Activated CD4-positive, alpha-beta T cell treated with anti-CD3 and anti-CD28 coated beads, Interleukin-10, Interleukin-2, amounts not matched to agents 100 ng/mL and 50 ng/mL, durations not matched to agents 16 hours and 8 hours (primary cell): ENCODE data around the gene SNAPC4.
"Not testable (repeated sequence)": the region's sequence is repeated elsewhere in the genome, so short reads cannot be mapped to it uniquely, and the experiment has no call there.

Experiments used
- DNase-seq: peaks from one replicate; pipeline ENCODE4 v3.0.0-alpha.2; 2020

The SNAPC4 gene

DNA sequence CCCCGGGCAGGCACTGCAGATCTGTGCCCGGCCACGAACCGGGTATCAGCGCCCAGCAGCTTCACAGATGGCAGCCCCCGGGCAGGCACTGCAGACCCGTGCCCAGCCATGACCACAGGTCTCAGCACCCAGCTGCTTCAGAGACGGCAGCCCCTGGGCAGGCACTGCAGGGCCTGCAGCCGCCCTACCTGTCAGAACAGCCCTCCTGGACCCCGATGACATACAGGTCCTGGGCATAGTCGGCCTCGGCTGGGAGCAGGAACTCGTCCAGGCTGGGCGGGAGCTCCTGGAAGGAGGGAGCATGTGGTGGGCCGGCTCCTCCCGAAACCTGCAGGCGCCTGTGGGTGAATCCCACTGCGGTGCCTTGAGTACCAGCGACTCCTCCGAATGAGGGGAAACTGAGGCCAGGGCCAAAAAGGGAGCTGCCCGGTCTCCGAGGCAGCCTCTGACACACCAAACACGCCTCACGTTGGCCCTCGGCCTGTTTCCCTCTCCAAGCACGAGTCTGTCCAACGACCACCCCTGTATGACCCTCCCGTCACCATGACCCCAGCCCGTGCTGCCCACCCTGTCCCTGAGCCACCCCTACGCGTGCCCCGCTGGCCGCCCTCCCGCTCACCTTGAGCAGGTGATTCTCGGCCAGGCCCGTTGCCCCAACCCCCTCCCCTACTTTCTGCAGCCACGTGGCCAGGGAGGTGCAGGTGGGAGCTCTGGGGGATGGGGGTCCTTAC is 34.0 kb upstream of the SNAPC4 start:
- no peak for DNase-seq

DNA sequence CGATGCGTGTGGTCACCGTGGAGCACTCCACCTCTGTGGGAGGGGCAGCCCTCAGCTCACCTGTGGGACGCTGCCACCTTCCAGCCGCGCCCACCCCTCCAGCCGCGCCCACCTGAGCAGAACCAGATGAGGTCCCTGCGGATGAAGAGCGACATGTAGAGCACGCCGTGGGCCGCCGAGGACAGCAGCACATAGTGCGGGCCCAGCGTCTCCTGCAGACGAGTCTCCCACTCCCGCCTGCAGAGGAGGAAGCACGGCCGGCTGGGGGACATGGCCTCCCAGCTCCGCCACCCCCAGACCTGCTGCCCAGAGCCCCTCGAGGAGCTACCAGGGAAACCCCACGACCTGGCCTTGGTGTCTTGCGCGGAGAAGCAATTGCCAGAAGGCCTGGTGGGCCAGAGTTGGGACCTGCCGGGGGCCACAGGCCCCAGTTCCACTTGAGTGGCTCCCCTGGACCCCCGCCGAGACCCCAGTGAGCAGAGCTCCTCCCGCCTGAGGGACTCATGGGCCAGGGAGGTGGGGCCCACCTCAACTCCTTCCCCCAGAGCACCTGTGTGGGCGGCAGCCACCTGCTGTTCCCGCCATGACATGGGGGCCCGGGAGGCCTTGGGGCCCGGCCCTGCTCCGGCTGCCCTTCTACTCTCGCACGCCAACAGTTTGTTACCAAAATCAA is 33.2 kb upstream of the SNAPC4 start:
- no peak for DNase-seq

DNA sequence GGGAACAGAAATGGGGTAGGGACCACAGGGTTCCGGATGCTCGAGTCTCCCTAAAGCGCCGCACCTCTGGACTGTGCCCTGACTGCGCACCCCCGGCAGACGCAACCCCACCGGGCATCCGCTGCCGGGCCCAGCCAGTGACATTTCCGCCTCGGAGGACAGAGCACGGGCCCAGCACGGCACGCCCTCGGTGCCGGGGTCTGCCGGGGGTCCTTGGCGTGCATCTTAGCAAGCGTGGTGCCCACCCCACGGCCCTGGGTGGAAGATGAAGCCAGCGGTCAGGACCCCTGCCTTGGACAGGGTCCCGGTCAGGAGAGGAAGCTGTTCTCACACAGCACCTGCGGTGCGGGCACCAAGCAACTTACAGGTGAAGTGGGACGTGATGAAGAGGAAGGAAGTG is 32.6 kb upstream of the SNAPC4 start:
- no peak for DNase-seq

DNA sequence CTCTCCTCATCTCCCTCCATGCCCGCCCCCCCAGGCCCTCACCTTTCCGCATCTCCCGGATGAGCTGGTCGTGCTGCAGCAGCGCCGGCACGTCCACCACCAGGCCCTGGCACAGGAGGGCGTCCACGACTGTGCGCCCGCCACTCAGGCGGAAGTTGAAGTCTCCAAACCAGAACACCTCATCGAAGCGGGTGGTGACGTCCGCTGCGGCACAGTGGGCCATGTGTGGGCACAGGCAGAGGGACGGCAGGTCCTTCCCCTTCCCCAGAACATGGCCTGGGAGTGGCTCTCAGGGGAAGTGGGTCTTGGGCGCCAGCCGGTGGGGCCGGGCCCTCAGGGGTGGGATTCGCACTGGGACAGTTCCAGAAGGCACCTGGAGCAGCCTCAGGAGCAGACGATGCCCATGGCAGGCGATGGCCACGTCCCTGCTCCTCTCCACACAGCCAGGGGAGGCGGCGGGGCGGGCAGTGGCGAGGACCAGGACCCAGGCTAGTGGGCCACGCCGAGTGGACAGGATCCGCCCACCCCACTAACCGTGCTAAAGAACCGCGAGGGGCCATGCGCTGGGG is 31.9 kb upstream of the SNAPC4 start:
- no peak for DNase-seq

DNA sequence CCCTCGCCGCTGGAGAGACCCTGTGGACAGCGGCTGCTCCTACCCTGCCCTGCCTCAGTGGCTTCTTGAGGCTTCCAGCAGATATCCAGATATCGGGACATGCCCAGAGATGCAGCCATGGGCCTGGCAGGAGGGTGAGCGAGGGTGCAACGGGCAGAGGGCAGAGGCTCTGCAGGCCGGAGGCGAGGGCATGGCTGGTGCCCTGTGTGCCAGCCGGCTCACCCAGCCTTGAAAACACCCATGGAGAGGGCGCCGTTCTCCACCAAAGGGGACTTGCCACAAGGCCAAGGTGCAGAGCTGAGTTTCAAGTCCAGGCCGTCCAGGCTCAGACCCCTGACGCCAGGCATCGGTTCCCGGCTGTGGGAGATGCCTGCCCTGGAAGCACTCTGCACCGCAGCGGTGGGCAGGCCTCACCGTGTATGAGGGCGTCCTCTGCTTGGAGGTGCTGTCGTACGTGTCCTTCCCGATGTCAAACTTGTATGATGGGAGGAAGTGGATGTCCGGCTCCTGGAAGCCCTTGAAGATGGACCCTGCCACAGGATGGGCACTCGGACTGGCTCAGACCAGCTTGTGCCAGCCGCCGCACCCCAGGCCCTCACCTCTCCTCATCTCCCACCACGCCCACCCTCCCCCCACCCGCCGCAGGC is 30.7 kb upstream of the SNAPC4 start:
- DNase-seq = no peak

DNA sequence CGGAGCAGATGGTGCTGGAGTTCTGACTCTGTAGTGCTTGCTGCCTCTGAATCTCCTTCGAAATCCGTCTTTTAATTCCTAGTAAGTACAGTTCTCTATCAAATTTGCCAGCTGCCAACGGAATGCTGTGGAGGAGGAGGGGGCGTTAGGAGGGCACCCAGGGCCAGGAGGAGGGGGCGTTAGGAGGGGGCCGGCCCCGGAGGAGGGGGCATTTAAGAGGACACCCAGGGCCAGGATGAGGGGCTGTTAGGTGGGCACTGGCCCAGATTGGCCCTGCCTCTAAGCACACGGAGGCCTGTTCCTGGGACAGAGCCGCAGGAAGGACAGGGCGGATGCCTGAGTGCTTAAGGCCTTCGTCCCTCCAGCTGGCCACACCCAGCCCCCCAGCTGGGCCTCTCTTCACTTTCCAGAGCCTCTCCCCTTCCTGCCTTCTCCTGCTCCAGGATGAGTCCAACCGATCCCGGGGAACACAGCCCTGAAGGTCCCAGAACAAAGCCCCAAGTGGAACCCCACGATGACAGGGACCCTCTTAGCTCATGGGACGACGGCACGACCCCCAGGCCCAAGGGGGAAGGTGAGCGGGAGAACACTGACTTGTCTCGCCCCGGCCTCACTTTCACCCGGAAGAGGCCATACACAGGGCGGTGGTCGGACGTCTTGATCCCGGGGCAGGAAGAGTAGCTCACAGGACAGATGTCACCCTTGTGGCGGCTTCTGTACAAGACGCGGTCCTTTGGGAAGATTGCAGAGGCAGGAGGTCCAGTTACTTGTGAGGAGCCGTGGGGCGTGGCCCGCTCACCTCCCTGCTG is 29.9 kb upstream of the SNAPC4 start:
- no peak for DNase-seq

DNA sequence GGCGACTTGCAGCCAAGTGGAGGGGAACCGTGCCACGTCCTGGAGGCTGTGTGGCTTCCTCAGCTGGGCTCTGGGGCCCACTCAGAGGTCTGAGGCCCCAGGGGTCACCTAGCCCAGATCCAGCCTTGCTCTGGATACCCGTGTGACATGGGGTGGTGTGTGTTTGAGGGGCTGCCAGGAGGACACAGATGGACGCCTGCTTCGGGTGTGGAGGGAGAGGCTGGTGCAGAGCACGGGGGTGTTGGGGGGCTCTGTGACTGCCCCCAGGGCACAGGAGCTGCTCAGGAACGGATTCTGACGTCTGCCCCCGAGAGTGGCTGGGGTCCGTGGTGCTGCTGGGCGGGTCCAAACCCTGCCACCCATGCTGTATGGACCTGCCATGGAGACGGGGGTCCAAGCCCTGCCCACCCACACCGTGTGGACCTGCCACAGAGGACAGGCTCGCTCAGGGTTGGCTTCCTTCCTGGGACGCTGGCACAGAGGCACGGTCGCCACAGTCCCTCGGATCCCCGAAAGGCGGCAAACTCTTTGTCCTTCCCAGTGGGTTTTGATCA is 29.2 kb upstream of the SNAPC4 start:
- no peak for DNase-seq

DNA sequence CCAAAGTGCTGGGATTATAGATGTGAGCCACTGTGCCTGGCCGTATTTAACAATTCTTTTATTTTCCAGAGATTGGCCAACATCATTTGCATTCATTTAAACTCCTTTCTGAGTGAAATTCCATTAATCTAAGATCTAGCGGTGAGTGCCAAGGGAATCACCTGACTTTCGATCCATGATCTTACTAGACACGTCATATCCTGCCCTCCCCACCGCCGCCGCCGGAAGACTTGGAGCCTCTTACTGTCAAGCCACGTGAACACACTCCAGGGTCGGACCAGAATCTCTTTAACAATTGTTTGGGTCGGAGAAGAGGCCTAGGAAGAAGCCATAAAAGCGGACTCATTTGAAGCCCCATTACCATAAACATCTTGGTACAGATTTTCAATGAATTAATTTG is 26.8 kb upstream of the SNAPC4 start:
- no peak for DNase-seq

DNA sequence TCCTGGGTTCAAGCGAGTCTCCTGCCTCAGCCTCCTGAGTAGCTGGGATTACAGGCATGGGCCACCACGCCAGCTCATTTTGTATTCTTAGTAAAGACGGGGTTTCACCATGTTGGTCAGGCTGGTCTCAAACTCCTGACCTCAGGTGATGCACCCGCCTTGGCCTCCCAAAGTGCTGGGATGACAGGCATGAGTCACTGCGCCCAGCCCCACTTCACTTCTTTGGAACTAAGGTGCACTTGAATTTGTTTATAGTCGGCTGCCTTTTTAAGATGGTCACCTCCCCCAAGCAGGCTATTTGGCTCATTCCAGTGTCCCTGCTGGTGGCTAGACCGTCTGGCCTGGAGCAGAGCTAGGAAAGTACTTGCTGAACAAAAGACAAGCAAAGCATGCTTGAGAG is 25.4 kb upstream of the SNAPC4 start:
- DNase-seq = not testable (repeated sequence)

DNA sequence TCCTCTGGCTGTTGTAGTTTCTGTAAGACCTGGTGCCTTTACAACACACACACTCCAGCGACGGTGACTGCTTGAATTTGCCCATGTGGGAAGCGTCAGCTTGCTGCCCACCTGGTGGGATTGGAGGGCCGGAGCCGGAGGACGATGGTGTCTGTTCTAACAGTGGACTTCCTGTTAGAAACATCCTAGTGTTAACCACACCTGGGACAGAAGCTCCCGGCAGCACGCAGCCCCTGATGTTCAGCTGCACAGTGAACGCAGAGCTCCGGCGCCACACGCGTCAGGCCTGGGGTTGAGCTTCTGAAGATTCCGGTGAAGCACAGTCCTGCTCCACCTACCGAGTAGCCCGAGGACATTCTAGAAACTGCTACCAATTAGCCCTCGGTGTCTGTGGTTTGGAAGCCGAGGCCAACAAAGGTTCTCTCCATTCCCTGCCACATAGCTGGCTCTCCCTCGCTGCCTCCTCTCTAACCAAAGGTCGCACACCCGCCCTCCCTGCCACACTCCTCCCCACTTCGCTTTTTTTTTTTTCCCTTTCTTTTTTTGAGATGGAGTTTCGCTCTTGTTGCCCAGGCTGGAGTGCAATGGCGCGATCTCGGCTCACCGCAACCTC is 24.9 kb upstream of the SNAPC4 start:
- no peak for DNase-seq

DNA sequence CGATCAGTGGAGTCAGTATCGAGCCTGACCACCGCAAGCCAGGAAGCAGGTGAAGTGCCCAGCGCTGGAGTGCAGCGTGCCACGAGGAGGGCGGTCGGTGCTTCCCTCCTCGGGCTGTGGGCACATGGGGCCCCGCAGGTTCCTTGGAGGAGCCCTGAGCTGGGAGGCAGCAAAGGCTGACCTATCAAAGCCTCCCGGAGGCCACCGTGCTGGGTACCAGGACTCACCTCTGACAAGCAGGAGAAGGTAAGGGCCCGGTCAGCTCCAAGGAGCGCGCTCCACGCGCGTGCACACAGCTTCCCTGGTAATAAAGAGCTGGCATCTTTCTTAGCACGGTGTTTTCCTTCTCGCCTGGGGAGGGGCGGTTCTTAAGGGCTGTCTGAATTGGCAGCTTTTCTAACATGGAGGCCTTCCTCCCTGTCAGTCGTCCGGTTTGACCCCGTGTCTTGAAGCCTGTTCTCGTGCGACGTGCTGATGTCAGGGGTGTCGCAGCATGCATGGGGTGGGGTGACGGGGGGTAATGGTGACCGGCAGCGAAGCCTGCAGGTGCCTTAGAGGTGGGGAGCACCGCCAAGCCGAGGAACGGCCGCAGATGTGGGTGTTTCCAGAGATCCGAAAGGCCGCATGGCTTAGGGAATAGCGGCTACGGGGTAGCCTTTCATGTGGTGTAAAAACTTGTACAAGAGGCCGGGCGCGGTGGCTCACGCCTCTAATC is 23.6 kb upstream of the SNAPC4 start:
- no peak for DNase-seq

DNA sequence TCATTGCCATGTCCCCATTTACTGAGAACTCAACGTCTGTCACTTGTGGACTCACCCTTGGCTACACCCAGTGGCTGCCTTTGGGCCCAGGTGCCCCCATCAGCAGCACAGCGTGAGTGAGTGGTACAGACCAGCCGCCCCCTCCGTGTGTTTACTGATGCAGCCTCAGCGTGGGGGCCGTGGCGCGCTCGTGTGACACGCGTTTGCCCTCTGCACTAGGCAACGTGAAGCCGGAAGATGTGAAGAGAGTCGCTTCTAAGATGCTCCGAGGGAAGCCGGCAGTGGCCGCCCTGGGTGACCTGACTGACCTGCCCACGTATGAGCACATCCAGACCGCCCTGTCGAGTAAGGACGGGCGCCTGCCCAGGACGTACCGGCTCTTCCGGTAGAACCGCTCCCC is 22.9 kb upstream of the SNAPC4 start:
- no peak for DNase-seq

DNA sequence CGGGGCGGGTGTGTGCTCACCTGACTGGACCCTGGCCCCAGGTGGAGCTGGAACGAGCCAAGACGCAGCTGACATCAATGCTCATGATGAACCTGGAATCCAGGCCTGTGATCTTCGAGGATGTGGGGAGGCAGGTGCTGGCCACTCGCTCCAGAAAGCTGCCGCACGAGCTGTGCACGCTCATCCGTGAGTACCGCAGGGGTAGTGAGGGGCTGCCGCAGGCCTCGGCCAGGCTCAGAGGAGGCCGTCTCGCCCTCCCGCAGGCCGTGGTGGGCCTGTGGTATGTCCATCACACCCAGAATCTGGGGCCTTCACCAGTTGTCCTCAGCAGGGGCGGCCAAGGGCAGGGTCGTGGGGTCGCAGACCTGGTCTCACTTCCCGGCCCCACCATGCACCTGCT is 21.8 kb upstream of the SNAPC4 start:
- DNase-seq = no peak

DNA sequence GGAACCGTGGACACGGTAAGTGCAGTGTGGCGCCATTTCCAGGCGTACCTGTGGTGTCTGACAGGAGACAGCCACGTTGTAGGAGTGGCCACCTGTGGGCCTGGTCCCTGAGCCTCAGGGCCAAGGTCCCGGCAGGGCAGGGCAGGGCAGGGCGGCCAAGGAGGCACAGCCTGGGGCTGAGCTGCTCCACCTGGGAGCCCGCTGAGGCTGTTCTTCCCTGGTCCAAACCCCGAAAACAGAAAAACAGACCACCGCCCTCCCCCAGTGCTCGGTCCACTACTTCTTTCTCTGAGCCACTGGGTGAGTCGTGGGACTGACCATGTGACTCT is 19.1 kb upstream of the SNAPC4 start:
- no peak for DNase-seq

DNA sequence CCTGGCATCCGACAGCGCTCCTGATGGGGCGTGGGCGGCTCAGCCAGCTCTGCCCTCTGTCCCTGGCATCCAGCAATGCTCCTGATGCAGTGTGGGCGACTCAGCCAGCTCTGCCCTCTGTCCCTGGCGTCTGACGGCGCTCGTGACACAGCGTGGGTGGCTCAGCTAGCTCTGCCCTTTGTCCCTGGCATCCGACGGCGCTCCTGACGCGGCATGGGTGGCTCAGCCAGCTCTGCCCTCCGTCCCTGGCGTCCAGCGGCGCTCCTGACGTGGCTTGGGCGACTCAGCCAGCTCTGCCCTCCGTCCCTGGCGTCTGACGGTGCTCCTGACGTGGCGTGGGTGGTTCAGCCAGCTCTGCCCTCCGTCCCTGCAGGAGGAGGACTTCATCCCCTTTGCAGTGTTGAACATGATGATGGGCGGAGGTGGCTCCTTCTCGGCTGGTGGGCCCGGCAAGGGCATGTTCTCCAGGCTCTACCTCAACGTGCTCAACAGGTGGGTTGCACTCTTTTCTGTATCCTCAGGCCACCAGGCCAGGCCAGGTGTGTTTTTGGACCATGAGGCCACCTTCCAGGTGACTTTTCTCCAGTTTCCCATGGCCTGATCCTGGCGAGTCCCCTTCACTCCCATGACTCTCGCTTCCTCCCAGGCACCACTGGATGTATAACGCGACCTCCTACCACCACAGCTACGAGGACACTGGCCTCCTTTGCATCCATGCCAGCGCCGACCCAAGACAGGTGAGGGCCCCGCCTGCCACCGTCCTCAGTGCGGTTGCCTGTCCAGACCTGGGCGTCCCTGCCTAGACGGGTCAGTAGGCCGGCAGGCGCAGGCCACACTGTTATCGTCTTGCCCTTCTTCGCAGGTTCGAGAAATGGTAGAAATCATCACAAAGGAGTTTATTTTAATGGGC is 18.5 kb upstream of the SNAPC4 start:
- no peak for DNase-seq

DNA sequence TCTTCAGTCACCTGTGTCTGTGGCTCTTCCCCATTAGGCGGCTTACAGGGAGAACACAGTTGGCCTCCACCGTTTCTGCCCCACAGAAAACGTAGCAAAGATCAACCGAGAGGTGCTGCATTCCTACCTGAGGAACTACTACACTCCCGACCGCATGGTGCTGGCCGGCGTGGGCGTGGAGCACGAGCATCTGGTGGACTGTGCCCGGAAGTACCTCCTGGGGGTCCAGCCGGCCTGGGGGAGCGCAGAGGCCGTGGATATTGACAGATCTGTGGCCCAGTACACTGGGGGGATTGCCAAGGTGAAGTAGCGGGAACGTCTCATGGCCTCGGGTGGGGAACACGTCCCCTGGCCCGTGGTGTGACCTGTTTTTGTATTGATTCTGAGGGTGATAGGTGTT is 16.9 kb upstream of the SNAPC4 start:
- no peak for DNase-seq

DNA sequence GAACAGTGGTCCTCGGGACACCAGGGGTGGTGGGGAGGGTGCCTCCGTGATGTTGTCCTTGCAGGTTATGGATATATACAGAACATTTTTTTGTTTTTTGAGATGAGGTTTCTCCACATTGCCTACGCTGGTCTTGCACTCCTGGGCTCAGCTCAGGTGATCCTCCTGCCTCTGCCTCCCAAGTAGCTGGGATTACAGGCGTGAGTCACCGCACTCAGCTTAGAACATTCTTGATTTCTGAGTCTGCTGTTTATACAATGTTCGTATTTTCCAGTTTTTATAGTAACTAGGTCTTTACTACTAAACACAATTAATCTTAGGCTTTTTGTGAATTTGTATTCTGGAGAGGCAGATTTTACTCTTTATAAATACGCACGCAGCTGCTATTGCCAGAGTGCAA is 16.5 kb upstream of the SNAPC4 start:
- DNase-seq = no peak

DNA sequence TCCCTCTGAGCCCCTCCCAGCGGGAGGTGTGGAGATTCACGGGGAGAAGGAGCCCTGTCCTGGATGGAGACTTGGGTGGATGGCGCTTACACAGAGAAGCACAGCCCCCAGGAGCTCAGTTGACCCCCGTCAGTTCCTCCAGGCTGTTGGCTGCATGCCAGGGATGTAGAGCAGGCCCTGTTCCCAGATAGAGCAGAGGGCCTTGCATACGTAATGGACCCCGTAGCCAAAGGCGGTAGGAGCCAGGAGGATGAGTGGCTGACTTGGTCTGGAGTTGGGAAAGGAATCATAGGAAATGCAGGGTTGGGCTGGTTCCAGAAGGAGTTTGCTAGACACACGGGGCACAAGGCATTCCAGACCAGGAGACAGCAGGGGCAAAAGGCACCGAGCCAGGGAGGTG is 13.0 kb upstream of the SNAPC4 start:
- no peak for DNase-seq

DNA sequence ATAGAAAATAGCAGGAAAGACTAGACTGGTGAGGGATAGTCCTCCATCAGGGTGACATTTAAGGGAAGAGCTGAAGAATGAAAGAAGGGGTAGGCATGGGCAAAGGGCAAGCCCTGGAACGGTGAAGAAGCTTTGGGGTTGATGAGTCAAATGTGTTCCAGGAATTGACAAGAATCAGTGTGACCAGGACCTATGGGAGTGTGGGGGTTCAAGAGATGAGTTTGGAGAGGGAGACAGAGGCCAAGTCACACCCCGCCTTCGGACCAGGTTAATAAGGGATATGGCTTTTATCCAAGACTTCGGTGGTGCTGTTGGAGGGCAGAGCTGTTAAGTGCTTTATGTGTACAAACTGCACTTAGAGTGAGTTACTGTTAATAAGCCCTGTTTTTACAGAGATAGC is 11.4 kb upstream of the SNAPC4 start:
- DNase-seq = peak; percentile 25

DNA sequence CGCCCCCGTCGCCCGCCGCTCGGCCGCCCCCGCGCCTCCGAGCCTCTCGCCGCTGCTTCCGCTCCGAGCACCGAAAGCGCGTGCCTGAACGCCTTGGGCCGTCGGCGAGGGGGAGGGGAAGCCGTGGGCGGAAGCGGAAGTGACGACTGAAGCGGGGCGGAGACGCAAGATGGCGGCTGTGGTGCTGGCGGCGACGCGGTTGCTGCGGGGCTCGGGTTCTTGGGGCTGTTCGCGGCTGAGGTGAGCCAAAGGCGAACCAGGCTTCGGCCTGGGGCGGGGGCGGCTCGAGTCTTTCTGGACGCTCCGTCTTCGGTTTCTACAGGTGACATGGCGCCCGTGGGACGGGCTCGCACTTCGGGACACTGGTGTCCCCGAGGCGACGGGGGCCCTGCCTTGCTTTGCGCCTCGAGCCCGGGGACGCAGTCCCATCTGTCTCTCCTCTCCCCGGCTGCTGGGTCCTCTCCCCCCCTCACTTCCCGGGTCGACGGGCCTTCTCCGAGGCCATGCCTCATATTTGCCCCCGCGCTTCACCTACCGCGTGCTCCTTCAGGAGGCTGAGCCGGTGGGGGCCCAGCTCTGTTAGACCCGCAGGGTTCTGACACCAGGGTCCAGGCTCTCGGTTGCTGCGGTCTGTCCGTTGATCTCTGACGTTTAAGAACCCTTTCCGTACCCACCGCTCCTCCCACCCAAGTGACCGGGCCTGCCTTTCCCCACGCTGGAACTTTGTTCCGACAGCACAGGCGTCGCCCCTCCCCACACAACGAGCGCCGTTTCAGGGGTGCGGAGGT is 10.7 kb upstream of the SNAPC4 start, which contains the start of the genes ENTR1 and PMPCA:
Gene ENTR1 (minus strand): TSS at position 115 of the 788 bp plus-strand sequence. CDS start 217 bp downstream, outside the sequence.
Gene PMPCA (plus strand): TSS at position 159 of the 788 bp plus-strand sequence. CDS start 11 bp downstream, at position 170.
- peak; percentile 95 for DNase-seq
